IMR-90 (cell line): ENCODE measurements around the gene TBC1D17. TPM values are rescaled to one million over a fixed set of nuclear protein-coding genes. Genes with fewer than 3 reads are reported as not detected.
A peak's percentile ranks its signal among the peaks of the same experiment; 100 is the strongest.

Source experiments
- ATAC-seq: fragments of 200-7000 bp; cut with Tn5 transposase; 2 replicates; pipeline ENCODE4 v1.9.1; 2020; ENCODE audit warnings: low read depth, mild to moderate bottlenecking, moderate library complexity
- BruUV-seq: library from RNA; stranded (reverse); fragments of 400-500 nt; replicated peaks from 2 replicates; lab custom pipeline; 2021; lab: Mats Ljungman, UMichigan
- CTCF ChIA-PET: fragments of 300-600 bp; formaldehyde crosslinking; extraction: SDS; loops from one replicate; lab custom pipeline; 2021; ENCODE audit warnings: antibody characterized with exemption; lab: Yijun Ruan, JAX
- POLR2A ChIA-PET: fragments of 300-600 bp; sonication (Branson Sonifier 250); formaldehyde crosslinking; loops from one replicate; lab custom pipeline; 2022; ENCODE audit warnings: antibody characterized with exemption; ENCODE audit not compliant: unreplicated experiment; lab: Charles Lee
- DNase-seq: peaks from one replicate; pipeline ENCODE4 v3.0.0; 2013
- H2AFZ ChIP-seq: replicated peaks from 2 replicates; pipeline ENCODE3; 2013; ENCODE audit warnings: low read length, mild to moderate bottlenecking; ENCODE audit not compliant: poor library complexity
- H2AK5ac ChIP-seq: 2 replicates; pipeline ENCODE4 v1.6.1; 2013; ENCODE audit warnings: low read depth, low read length, inconsistent platforms
- H2AK9ac ChIP-seq: replicated peaks from 2 replicates; pipeline ENCODE3; 2013; ENCODE audit warnings: mild to moderate bottlenecking, low read depth, low read length, moderate library complexity; ENCODE audit not compliant: poor library complexity
- H2BK120ac ChIP-seq: 2 replicates; pipeline ENCODE4 v1.6.1; 2013; ENCODE audit warnings: low read depth, low read length, inconsistent platforms
- H2BK15ac ChIP-seq: 3 replicates; pipeline ENCODE4 v1.6.1; 2013; ENCODE audit warnings: low read depth, low read length, inconsistent platforms
- H2BK20ac ChIP-seq: 2 replicates; pipeline ENCODE4 v1.6.1; 2013; ENCODE audit warnings: low read depth, mild to moderate bottlenecking, inconsistent platforms, low read length, moderate library complexity
- H2BK5ac ChIP-seq: 2 replicates; pipeline ENCODE4 v1.6.1; 2013; ENCODE audit warnings: mild to moderate bottlenecking, low read depth, low read length, inconsistent platforms; ENCODE audit not compliant: poor library complexity, severe bottlenecking
- H3K14ac ChIP-seq: replicated peaks from 2 replicates; pipeline ENCODE4 v1.6.1; 2013; ENCODE audit warnings: low read depth, low read length, inconsistent platforms
- H3K18ac ChIP-seq: 2 replicates; pipeline ENCODE4 v1.6.1; 2013; ENCODE audit warnings: low read depth, low read length, control low read depth
- H3K23ac ChIP-seq: 2 replicates; pipeline ENCODE4 v1.6.1; 2013; ENCODE audit warnings: low read depth, low read length, inconsistent platforms
- H3K27ac ChIP-seq: 2 replicates; pipeline ENCODE4 v1.5.1; 2013; ENCODE audit warnings: mild to moderate bottlenecking, control low read depth, low read length; ENCODE audit not compliant: insufficient read depth
- H3K27me3 ChIP-seq: 2 replicates; pipeline ENCODE4 v1.6.1; 2013; ENCODE audit warnings: low read length; ENCODE audit not compliant: control insufficient read depth, insufficient read depth
- H3K36me3 ChIP-seq: 2 replicates; pipeline ENCODE4 v1.6.1; 2013; ENCODE audit warnings: low read length, mixed read lengths; ENCODE audit not compliant: control insufficient read depth, insufficient read depth
- H3K4ac ChIP-seq: 2 replicates; pipeline ENCODE4 v1.6.1; 2013; ENCODE audit warnings: low read depth, low read length, inconsistent platforms
- H3K4me1 ChIP-seq: 2 replicates; pipeline ENCODE4 v1.6.1; 2013; ENCODE audit warnings: low read length, mixed read lengths; ENCODE audit not compliant: control insufficient read depth, insufficient read depth
- H3K4me2 ChIP-seq: 2 replicates; pipeline ENCODE4 v1.6.1; 2013; ENCODE audit warnings: low read depth, mild to moderate bottlenecking, control low read depth, low read length, moderate library complexity
- H3K4me3 ChIP-seq: 2 replicates; pipeline ENCODE4 v1.5.1; 2013; ENCODE audit warnings: low read depth, mild to moderate bottlenecking, control low read depth, low read length, moderate library complexity; ENCODE audit not compliant: insufficient read depth
- H3K56ac ChIP-seq: 2 replicates; pipeline ENCODE4 v1.6.1; 2013; ENCODE audit warnings: low read length, inconsistent platforms; ENCODE audit not compliant: insufficient read depth; ENCODE audit errors: extremely low read depth
- H3K79me1 ChIP-seq, 2 experiments: 2 replicates each; pipeline ENCODE4 v1.6.1; 2013; ENCODE audit warnings: low read length in 2 of 2, inconsistent platforms in 1 of 2, low read depth in 1 of 2
- H3K9ac ChIP-seq: 2 replicates; pipeline ENCODE4 v1.6.1; 2013; ENCODE audit warnings: low read depth, low read length, control low read depth
- H3K9me1 ChIP-seq: 2 replicates; pipeline ENCODE4 v1.6.1; 2013; ENCODE audit warnings: low read length, inconsistent platforms; ENCODE audit not compliant: insufficient read depth
- H3K9me3 ChIP-seq: 2 replicates; pipeline ENCODE4 v1.6.1; 2013; ENCODE audit warnings: low read length; ENCODE audit not compliant: control insufficient read depth, insufficient read depth
- H4K20me1 ChIP-seq: 2 replicates; pipeline ENCODE4 v1.6.1; 2013; ENCODE audit warnings: low read length, inconsistent platforms; ENCODE audit not compliant: insufficient read depth
- H4K5ac ChIP-seq: 2 replicates; pipeline ENCODE4 v1.6.1; 2013; ENCODE audit warnings: mild to moderate bottlenecking, low read depth, low read length, control low read depth
- H4K8ac ChIP-seq, 2 experiments: 2 replicates each; pipeline ENCODE4 v1.6.1; 2013; ENCODE audit warnings: low read depth in 2 of 2, low read length in 2 of 2, control low read depth in 1 of 2, inconsistent platforms in 1 of 2
- H4K91ac ChIP-seq: 2 replicates; pipeline ENCODE4 v1.6.1; 2013; ENCODE audit warnings: low read depth, low read length, inconsistent platforms; ENCODE audit not compliant: insufficient read depth
- BHLHE40 ChIP-seq: fragments of 150-350 bp; IDR thresholded peaks from 2 replicates; pipeline ENCODE4 v1.6.1; 2016; ENCODE audit warnings: mild to moderate bottlenecking, low read depth, low read length
- CEBPB ChIP-seq: IDR thresholded peaks from 2 replicates; pipeline ENCODE4 v1.6.1; 2012; ENCODE audit warnings: low read depth, low read length, improper control_type of control experiment
- CHD1 ChIP-seq: IDR thresholded peaks from 2 replicates; pipeline ENCODE4 v1.6.1; 2012; ENCODE audit warnings: low read depth, low read length, improper control_type of control experiment
- ELK1 ChIP-seq: fragments of 150-350 bp; IDR thresholded peaks from 2 replicates; pipeline ENCODE4 v1.6.1; 2016; ENCODE audit warnings: low read depth, mild to moderate bottlenecking, low read length, moderate library complexity, borderline replicate concordance
- FOS ChIP-seq: fragments of 150-350 bp; IDR thresholded peaks from 2 replicates; pipeline ENCODE4 v1.6.1; 2016; ENCODE audit warnings: low read depth, low read length
- MAFK ChIP-seq: IDR thresholded peaks from 2 replicates; pipeline ENCODE4 v1.6.1; 2012; ENCODE audit warnings: low read depth, low read length, improper control_type of control experiment
- MAZ ChIP-seq: IDR thresholded peaks from 2 replicates; pipeline ENCODE4 v1.6.1; 2012; ENCODE audit warnings: low read depth, mild to moderate bottlenecking, low read length, improper control_type of control experiment, moderate library complexity, borderline replicate concordance
- MXI1 ChIP-seq: IDR thresholded peaks from 2 replicates; pipeline ENCODE4 v1.6.1; 2012; ENCODE audit warnings: low read depth, mild to moderate bottlenecking, low read length, moderate library complexity, borderline replicate concordance
- NFE2L2 ChIP-seq: fragments of 150-350 bp; IDR thresholded peaks from 2 replicates; pipeline ENCODE4 v1.6.1; 2016; ENCODE audit warnings: low read depth, mild to moderate bottlenecking, low read length
- POLR2A ChIP-seq: IDR thresholded peaks from 2 replicates; pipeline ENCODE4 v1.6.1; 2012; ENCODE audit warnings: mild to moderate bottlenecking, low read depth, low read length
- RAD21 ChIP-seq: IDR thresholded peaks from 2 replicates; pipeline ENCODE4 v1.6.1; 2012; ENCODE audit warnings: low read length, improper control_type of control experiment
- RCOR1 ChIP-seq: IDR thresholded peaks from 2 replicates; pipeline ENCODE4 v1.6.1; 2012; ENCODE audit warnings: mild to moderate bottlenecking, low read length, improper control_type of control experiment; ENCODE audit not compliant: insufficient replicate concordance
- RFX5 ChIP-seq: IDR thresholded peaks from 2 replicates; pipeline ENCODE4 v1.8.0; 2012; ENCODE audit warnings: low read depth, mild to moderate bottlenecking, low read length, moderate library complexity
- SMC3 ChIP-seq: fragments of 150-350 bp; IDR thresholded peaks from 2 replicates; pipeline ENCODE4 v1.6.1; 2016; ENCODE audit warnings: low read depth, mild to moderate bottlenecking, antibody characterized with exemption, low read length, moderate library complexity
- USF2 ChIP-seq: fragments of 150-350 bp; IDR thresholded peaks from 2 replicates; pipeline ENCODE4 v1.6.1; 2017; ENCODE audit warnings: mild to moderate bottlenecking, antibody characterized with exemption, low read length, low read depth
- WGBS, 2 experiments: methylation state at CpG; one replicate each; pipeline versions ENCODE4 v1.1.5 to v1.1.7; 2013; ENCODE audit warnings: missing lambda C conversion rate in 2 of 2; ENCODE audit not compliant: insufficient read length in 1 of 2; ENCODE audit errors: extremely low coverage in 2 of 2; 5-methylcytosine and 5-hydroxymethylcytosine counted together
- dilution Hi-C: fragments of 300-500 bp; cut with HindIII; formaldehyde crosslinking; loops from one replicate; pipeline ENCODE4 v1.14.3; 2018; ENCODE audit warnings: low sequenced_read_pairs; ENCODE audit not compliant: unreplicated experiment
- in situ Hi-C: fragments of 300-500 bp; cut with MboI; formaldehyde crosslinking; loops from 3 replicates; pipeline ENCODE4 v1.14.3; 2019; ENCODE audit warnings: low sequenced_read_pairs, inconsistent platforms, mixed read lengths
- intact Hi-C: fragments of 100-400 bp; cut with micrococcal nuclease; formaldehyde crosslinking; loops from 2 replicates; pipeline ENCODE4 v1.10.0; 2022
- polyA plus RNA-seq, 3 experiments: library from polyadenylated mRNA; depleted of rRNA; stranded (reverse); fragments of >200 nt; gene quantifications; 2 replicates each; pipeline ENCODE4 v1.2.3, GENCODE V29; 2012; ENCODE audit warnings: low replicate concordance in 1 of 3
- total RNA-seq: library from RNA; depleted of rRNA; stranded (reverse); fragments of >200 nt; gene quantifications from 2 replicates; pipeline ENCODE4 v1.2.3, GENCODE V29; 2012
- TF ChIP-seq, protein P1 (sequence below): conservative IDR thresholded peaks from 2 replicates; pipeline ENCODE4 v1.5.1; 2012; ENCODE audit warnings: mild to moderate bottlenecking, low read depth, low read length, improper control_type of control experiment

TBC1D17 gene
- total and polyA plus RNA-seq, 2 of the 4 experiments (the other 2 are of a cell fraction): 1.1 to 27.8 TPM

DNA sequence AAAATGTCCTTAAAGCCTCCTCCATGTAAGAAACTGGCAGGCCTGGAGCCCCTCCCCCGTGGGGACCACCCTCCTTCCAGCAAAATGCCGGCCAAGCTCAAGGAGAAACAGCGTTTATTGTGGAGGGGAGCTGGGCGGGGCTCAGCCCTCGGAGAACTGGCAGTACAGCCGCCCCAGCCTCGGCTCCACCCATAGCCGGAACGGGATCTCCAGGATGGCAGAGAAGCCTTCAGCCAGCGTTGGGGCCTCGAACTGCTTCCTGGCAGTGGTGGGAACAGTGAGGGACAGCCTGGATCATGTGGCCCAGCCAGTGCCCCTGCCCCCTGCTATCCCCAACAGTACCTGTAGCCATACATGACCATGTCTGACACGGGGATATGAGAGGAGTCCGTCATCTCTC is 16.4 kb upstream of the TBC1D17 start:
- H2AK9ac ChIP-seq: peak overlapping the region; percentile 3
- no CpG with 5 or more reads among the region's 13 CpGs for WGBS, 2 experiments
- H3K4me2 ChIP-seq: no peak overlapping the region
- no peak overlapping the region for H4K5ac ChIP-seq
- 0 out of 2 replicates have a peak overlapping the region, but pooled peaks have one; percentile 31 for H2AK5ac ChIP-seq
- H3K23ac ChIP-seq: no peak overlapping the region
- BruUV-seq: no TSS peak
- DNase-seq: no peak
- no peak overlapping the region for H3K9ac ChIP-seq
- H3K4me1 ChIP-seq: peaks cover 11% of the 10 kb centered on the region
- no peak overlapping the region for H3K4ac ChIP-seq
- no peaks in the 10 kb centered on the region for H3K9me3 ChIP-seq
- H3K27ac ChIP-seq: no peak overlapping the region
- peaks cover 51% of the 10 kb centered on the region for H4K20me1 ChIP-seq
- H3K4me3 ChIP-seq: no peak overlapping the region
- no peak overlapping the region for H3K18ac ChIP-seq
- TF ChIP-seq RFX5: no peak
- no peak for TF ChIP-seq POLR2A
- no peak for TF ChIP-seq ELK1
- no peak for TF ChIP-seq CEBPB
- no peak for TF ChIP-seq MXI1
- no peak for TF ChIP-seq NFE2L2
- no peak for TF ChIP-seq MAFK
- TF ChIP-seq FOS: no peak
- TF ChIP-seq RAD21: no peak
- no peak for TF ChIP-seq USF2
- TF ChIP-seq BHLHE40: no peak
- no peak for TF ChIP-seq RCOR1
- no peak for TF ChIP-seq MAZ
- TF ChIP-seq SMC3: no peak
- no peak for TF ChIP-seq CHD1
- TF ChIP-seq, protein P1, sequence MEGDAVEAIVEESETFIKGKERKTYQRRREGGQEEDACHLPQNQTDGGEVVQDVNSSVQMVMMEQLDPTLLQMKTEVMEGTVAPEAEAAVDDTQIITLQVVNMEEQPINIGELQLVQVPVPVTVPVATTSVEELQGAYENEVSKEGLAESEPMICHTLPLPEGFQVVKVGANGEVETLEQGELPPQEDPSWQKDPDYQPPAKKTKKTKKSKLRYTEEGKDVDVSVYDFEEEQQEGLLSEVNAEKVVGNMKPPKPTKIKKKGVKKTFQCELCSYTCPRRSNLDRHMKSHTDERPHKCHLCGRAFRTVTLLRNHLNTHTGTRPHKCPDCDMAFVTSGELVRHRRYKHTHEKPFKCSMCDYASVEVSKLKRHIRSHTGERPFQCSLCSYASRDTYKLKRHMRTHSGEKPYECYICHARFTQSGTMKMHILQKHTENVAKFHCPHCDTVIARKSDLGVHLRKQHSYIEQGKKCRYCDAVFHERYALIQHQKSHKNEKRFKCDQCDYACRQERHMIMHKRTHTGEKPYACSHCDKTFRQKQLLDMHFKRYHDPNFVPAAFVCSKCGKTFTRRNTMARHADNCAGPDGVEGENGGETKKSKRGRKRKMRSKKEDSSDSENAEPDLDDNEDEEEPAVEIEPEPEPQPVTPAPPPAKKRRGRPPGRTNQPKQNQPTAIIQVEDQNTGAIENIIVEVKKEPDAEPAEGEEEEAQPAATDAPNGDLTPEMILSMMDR: no peak
- ChIA-PET POLR2A (interaction anchor here (0.5 kb wide), 1 partner anchor 391 kb away, joined by 3 read pairs; no protein-coding TSS in a partner anchor), CTCF (no interaction called here)
- intact Hi-C loops: no loop called here
- H3K56ac ChIP-seq: no peak overlapping the region
- no peak overlapping the region for H3K14ac ChIP-seq
- peaks cover 17 to 75% of the 10 kb centered on the region in 2 experiments for H3K79me1 ChIP-seq
- H2BK5ac ChIP-seq: no peak overlapping the region
- no peak for ATAC-seq
- H2AFZ ChIP-seq: no peak overlapping the region
- dilution Hi-C loops: no loop called here
- no peak overlapping the region for H2BK120ac ChIP-seq
- H4K91ac ChIP-seq: no peak overlapping the region
- H2BK20ac ChIP-seq: no peak overlapping the region
- in situ Hi-C loops: no loop called here
- peak overlapping the region in 1 of 2 experiments; percentile 4; a peak in 1 of 4 replicates for H4K8ac ChIP-seq
- peaks cover 7% of the 10 kb centered on the region for H3K9me1 ChIP-seq
- H2BK15ac ChIP-seq: no peak overlapping the region
- H3K27me3 ChIP-seq: no peaks in the 10 kb centered on the region
- peaks cover 75% of the 10 kb centered on the region for H3K36me3 ChIP-seq
